Sigmoid colon (tissue), 7 donors: ENCODE results near the gene SALL1. TPM values are rescaled to one million over a fixed set of nuclear protein-coding genes. Genes with fewer than 3 reads are reported as not detected.

Experiments used
- DNase-seq: peaks from one replicate; pipeline ENCODE4 v3.0.0-alpha.2; 2019
- H3K27ac ChIP-seq, 4 donors: fragments of 200-600 bp; sonication (generic); one replicate each; pipeline ENCODE4 v1.5.1; 2016 to 2019; ENCODE audit warnings: mild to moderate bottlenecking in 1 of 4
- H3K27me3 ChIP-seq, 3 donors: fragments of 200-600 bp; sonication (generic); one replicate each; pipeline ENCODE4 v1.5.1; 2019; ENCODE audit warnings: mild to moderate bottlenecking in 1 of 3
- H3K36me3 ChIP-seq, 4 donors: fragments of 200-600 bp; sonication (generic); one replicate each; pipeline ENCODE4 v1.5.1; 2016 to 2019
- H3K4me1 ChIP-seq, 4 donors: fragments of 200-600 bp; sonication (generic); one replicate each; pipeline ENCODE4 v1.5.1; 2017 to 2019
- H3K4me3 ChIP-seq, 4 donors: fragments of 200-600 bp; sonication (generic); one replicate each; pipeline ENCODE4 v1.5.1; 2017 to 2019; ENCODE audit warnings: mild to moderate bottlenecking in 2 of 4, moderate library complexity in 1 of 4
- H3K9me3 ChIP-seq, 4 donors: fragments of 200-600 bp in 3 of 4; sonication (generic) in 3 of 4; one replicate each; pipeline versions ENCODE4 v1.5.1 to v1.6.1; 2013 to 2019
- CTCF ChIP-seq, 4 experiments: fragments of 450-650 bp in 3 of 4; fragments of 200-600 bp in 1 of 4; IDR thresholded peaks; one replicate each; pipeline ENCODE4 v1.5.1; 2016 to 2019; ENCODE audit warnings: antibody characterized with exemption in 4 of 4, mild to moderate bottlenecking in 3 of 4, moderate library complexity in 2 of 4
- EP300 ChIP-seq, 4 donors: sonication (generic); formaldehyde crosslinking; IDR thresholded peaks; one replicate each; pipeline ENCODE4 v1.6.1; 2017; ENCODE audit warnings: antibody characterized with exemption in 4 of 4
- POLR2A ChIP-seq, 2 donors: fragments of 450-650 bp; IDR thresholded peaks; one replicate each; pipeline ENCODE4 v1.6.1; 2016; ENCODE audit warnings: antibody characterized with exemption in 2 of 2, mild to moderate bottlenecking in 2 of 2, moderate library complexity in 2 of 2
- POLR2AphosphoS5 ChIP-seq, 4 donors: sonication (generic); formaldehyde crosslinking; IDR thresholded peaks; one replicate each; pipeline ENCODE4 v1.6.1; 2017; ENCODE audit warnings: antibody characterized with exemption in 4 of 4
- WGBS, 2 donors: extraction: QIAGEN DNeasy Blood & Tissue Kit; methylation state at CpG; one replicate each; pipeline ENCODE4 v1.1.7; 2013; 5-methylcytosine and 5-hydroxymethylcytosine counted together
- intact Hi-C: fragments of 100-400 bp; cut with DNase I; formaldehyde crosslinking; loops from one replicate; pipeline ENCODE4 v1.15.1; 2023
- polyA plus RNA-seq, 3 donors: library from polyadenylated mRNA; stranded (reverse); fragments of 200-250 nt; gene quantifications; one replicate each; pipeline ENCODE4 v1.2.3, GENCODE V29; 2013
- total RNA-seq, 4 donors: library from RNA; depleted of rRNA; stranded (reverse); fragments of >200 nt; gene quantifications; one replicate each; pipeline ENCODE4 v1.1.0, GENCODE V29; 2016
- donor health status: healthy with polysubstance abuse.
- donor health status: Bipolar disorder and iron deficiency.
- donor health status: healthy.

Gene SALL1
- total and polyA plus RNA-seq, 7 donors = 0.46 to 0.64 (median 0.60) TPM; not detected in 4

- 42 to 44% methylated on average over 9 of the region's 9 CpGs for WGBS, 2 donors
- no peak for DNase-seq
- intact Hi-C loops = no loop called here
- peaks cover 0 to 65% (median 19%) of the 10 kb centered on the region in 3 donors for H3K27me3 ChIP-seq
- no peak overlapping the region for H3K4me3 ChIP-seq
- H3K36me3 ChIP-seq = no peaks in the 10 kb centered on the region
- H3K27ac ChIP-seq = no peak overlapping the region
- no peaks in the 10 kb centered on the region for H3K9me3 ChIP-seq
- H3K4me1 ChIP-seq = no peaks in the 10 kb centered on the region
- no peak for TF ChIP-seq CTCF (IDR thresholded peaks at IDR 0.05)
- no peak for TF ChIP-seq EP300 (IDR thresholded peaks at IDR 0.05)
- TF ChIP-seq POLR2A (IDR thresholded peaks at IDR 0.05) = no peak
- no peak for TF ChIP-seq POLR2AphosphoS5 (IDR thresholded peaks at IDR 0.05)
Observed at GRCh38 chr16:51114382-51114781, 36.7 kb downstream of the SALL1 start.

GRCh38 chr16:51113236-51114125 lies 37.6 kb downstream of the SALL1 start:
- intact Hi-C loops = no loop called here
- no peaks in the 10 kb centered on the region for H3K4me1 ChIP-seq
- H3K27ac ChIP-seq = no peak overlapping the region
- 5 to 17% methylated on average over 50 of the region's 50 CpGs for whole genome bisulfite sequencing, 2 donors
- H3K36me3 ChIP-seq = no peaks in the 10 kb centered on the region
- DNase-seq = no peak
- no peaks in the 10 kb centered on the region for H3K9me3 ChIP-seq
- H3K27me3 ChIP-seq = peaks cover 0 to 65% (median 19%) of the 10 kb centered on the region in 3 donors
- TF ChIP-seq POLR2AphosphoS5 (IDR thresholded peaks at IDR 0.05) (no peak), CTCF (IDR thresholded peaks at IDR 0.05) (no peak), EP300 (IDR thresholded peaks at IDR 0.05) (no peak), POLR2A (IDR thresholded peaks at IDR 0.05) (no peak)
- no peak overlapping the region for H3K4me3 ChIP-seq

GRCh38 chr16:51112323-51112722 lies 38.7 kb downstream of the SALL1 start:
- TF ChIP-seq POLR2A (IDR thresholded peaks at IDR 0.05) = no peak
- no peak for TF ChIP-seq POLR2AphosphoS5 (IDR thresholded peaks at IDR 0.05)
- no peak for TF ChIP-seq EP300 (IDR thresholded peaks at IDR 0.05)
- no peak for TF ChIP-seq CTCF (IDR thresholded peaks at IDR 0.05)
- Histone ChIP-seq H3K4me3 (no peak overlapping the region), H3K4me1 (no peaks in the 10 kb centered on the region), H3K27ac (no peak overlapping the region), H3K9me3 (no peaks in the 10 kb centered on the region), H3K27me3 (peaks cover 0 to 68% (median 19%) of the 10 kb centered on the region in 3 donors), H3K36me3 (no peaks in the 10 kb centered on the region)
- 43 to 44% methylated on average over 3 of the region's 3 CpGs for WGBS, 2 donors
- no peak for DNase-seq
- intact Hi-C loops = no loop called here

GRCh38 chr16:51111759-51112158 lies 39.3 kb downstream of the SALL1 start:
- no peak overlapping the region for H3K27ac ChIP-seq
- no peaks in the 10 kb centered on the region for H3K4me1 ChIP-seq
- peaks cover 0 to 68% (median 19%) of the 10 kb centered on the region in 3 donors for H3K27me3 ChIP-seq
- no peaks in the 10 kb centered on the region for H3K9me3 ChIP-seq
- no peak overlapping the region for H3K4me3 ChIP-seq
- DNase-seq = no peak
- no peak for TF ChIP-seq POLR2A (IDR thresholded peaks at IDR 0.05)
- TF ChIP-seq POLR2AphosphoS5 (IDR thresholded peaks at IDR 0.05) = no peak
- no peak for TF ChIP-seq CTCF (IDR thresholded peaks at IDR 0.05)
- no peak for TF ChIP-seq EP300 (IDR thresholded peaks at IDR 0.05)
- H3K36me3 ChIP-seq = no peaks in the 10 kb centered on the region
- intact Hi-C loops = no loop called here
- WGBS, 2 donors = 36 to 61% methylated on average over 6 of the region's 6 CpGs
